ENCODE results near the gene PTPRB.

Gene PTPRB

GRCh38 chr12:70637303-70638085 is at the start of gene PTPRB:
Gene PTPRB (minus strand): TSS chr12:70637429. CDS start chr12:70637395, 34 bp downstream.
- no peak for DNase-seq

DNA sequence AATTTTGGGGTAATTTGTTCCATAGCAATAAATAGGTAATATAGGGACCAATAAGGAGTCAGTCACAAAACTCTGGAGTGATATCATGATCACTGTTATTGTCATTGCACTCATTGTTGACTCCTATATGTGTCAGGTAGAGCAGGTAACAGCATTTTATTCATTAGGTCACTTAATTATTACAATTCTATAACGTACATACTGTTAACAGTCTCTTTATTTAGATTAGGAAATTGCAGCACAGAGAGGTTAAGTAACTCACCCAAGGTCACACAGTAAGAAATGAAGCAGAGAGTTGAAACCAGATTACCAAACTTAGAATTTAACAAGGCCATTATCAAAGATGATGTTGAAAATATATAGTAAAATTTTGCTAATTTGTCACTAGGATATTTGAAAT is 49.7 kb upstream of the PTPRB start:
- DNase-seq, result no peak

- no peak for DNase-seq
These were observed 49.1 kb upstream of the PTPRB start for GRCh38 chr12:70686299-70686698.

GRCh38 chr12:70683976-70684375 is 46.7 kb upstream of the PTPRB start:
- no peak for DNase-seq

DNA sequence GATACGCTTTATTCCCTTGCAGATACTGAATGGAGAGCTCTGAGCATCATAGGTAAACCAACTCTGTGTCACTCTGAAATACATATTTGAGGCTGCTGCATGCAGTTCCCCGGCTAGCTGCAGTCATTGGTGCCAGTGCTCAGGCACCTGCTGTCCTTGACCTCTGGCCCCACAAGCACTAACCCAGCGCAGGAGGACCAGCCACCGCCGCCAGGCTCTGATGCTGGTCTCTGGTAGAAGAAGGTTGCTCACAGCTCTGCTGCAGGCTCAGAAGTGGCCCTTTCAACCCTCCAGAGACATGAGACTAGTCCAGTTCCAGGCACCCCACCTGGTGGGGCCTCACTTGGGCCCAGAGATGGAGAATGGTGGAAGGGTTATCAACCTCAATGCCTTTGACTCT is 34.5 kb upstream of the PTPRB start:
- no peak for DNase-seq

- no peak for DNase-seq
These were observed 33.7 kb upstream of the PTPRB start for GRCh38 chr12:70670948-70671347.

DNA sequence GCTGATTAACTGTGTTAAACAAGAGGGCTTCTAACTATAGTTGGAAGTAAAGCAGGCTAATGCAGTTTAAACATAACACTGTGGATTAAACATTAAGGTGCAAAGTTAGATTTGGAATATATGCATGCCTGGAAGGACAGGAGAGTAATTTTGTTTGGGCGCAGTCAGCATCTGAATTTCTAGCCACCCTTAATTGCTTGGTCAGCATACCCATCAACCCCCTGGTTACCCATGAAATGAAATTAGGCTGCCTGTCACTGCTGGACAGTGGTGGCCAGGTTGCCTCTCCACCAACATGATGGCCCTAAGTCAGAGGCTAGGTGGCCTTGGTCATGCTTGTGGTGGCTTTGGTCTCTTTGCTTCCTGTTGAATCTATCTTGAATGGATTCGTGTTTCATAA is 30.0 kb upstream of the PTPRB start:
- no peak for DNase-seq

- no peak for DNase-seq
These were observed 29.1 kb upstream of the PTPRB start for GRCh38 chr12:70666364-70666763.

DNA sequence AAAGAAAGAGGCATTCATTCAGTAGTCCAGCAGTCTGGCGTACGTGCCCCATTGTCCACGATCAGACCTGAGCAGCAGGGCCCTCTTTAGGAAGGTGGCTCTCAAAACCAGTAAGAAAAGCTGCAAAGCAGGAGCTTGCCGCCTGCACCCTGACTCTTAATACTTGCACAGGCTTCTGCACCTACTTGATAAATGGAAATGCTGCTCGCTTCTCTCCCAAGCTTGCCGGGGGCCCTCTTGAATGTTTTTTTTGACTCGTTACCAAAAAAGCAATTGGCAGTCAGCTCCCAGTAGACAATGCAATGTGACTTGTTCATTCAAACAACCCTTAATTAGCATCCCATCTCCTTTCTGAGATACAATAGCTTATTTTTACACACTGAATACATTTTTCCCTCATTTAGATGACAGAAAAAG is 27.2 kb upstream of the PTPRB start:
- DNase-seq, result no peak

- no peak for DNase-seq
These were observed 26.6 kb upstream of the PTPRB start for GRCh38 chr12:70663838-70664237.

- DNase-seq, result no peak
These were observed 24.4 kb upstream of the PTPRB start for GRCh38 chr12:70661466-70662161.

DNA sequence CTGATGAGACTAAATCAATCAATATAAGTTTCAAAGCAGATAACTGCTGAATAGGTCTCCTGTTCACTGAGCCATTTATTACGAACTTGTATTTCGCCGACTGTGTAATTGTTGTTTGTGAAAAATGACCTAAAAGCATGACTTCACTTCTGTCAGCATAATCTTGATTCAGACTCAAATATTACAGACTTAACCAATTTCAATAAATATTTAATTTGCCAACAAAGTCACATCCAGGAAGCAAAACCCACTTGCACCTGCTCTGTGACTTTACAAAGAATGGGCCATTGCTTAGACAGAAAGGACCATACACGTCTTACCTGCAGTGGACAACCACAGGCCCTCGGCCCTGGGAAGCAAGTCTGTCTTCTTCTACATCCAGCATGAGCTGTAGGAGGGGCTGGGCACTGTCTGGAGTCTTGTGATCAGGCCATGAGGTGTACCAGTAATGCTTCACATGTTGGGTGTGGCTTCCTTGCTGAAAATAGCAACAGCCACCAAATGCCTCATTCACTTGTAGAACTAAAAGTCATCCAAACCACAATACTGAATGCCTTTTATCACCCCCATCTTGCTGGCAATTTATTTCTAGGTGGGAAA is 23.5 kb upstream of the PTPRB start:
- peak; percentile 94 for DNase-seq

DNA sequence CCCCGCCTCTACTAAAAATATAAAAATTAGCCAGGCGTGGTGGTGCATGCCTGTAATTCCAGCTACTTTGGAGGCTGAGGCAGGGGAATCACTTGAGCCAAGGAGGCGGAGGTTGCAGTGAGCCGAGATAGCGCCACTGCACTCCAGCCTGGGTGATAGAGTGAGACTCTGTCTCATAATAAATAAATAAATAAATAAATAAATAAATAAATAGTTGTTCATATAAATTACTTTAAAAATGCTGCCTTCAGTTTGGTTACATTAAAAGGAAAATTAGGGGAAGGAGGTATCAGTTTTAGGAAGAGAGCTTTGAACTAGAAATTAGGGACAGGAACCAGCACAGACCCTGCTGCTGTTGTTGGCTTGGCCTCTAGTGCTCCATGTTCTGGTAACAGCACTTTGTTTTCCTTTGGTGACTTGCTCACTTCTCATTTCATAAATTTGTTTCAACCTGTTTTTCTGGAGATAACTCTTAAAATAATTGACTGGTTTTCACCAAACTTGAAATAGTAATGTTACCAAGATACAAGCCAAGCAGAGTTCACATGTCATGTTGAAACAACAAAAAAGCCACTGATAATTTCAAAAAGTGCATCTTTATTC is 22.9 kb upstream of the PTPRB start:
- DNase-seq, result no peak

DNA sequence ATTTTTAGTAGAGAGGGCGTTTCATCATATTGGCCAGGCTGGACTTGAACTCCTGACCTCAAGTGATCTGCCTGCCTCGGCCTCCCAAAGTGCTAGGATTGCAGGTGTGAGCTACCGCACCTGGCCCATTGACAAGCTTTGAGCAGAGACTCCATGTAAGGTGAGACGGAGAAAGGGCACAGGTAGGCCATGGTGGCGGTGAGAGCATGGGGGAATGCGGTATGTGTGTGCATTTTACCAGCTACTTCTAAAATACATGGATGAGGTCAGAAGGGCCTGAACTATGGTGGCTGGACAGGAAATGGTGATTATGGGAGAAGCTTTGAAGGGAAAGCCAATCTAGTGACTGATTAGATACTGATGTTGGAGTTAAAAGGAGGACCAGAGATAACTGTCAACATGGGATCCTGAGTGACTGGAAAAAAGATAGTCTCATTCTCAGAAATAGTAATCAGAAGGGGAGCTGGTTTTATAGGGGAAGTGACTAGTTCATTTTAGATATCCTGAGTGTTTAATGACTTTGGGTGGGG is 21.9 kb upstream of the PTPRB start:
- peak; percentile 35 for DNase-seq

DNA sequence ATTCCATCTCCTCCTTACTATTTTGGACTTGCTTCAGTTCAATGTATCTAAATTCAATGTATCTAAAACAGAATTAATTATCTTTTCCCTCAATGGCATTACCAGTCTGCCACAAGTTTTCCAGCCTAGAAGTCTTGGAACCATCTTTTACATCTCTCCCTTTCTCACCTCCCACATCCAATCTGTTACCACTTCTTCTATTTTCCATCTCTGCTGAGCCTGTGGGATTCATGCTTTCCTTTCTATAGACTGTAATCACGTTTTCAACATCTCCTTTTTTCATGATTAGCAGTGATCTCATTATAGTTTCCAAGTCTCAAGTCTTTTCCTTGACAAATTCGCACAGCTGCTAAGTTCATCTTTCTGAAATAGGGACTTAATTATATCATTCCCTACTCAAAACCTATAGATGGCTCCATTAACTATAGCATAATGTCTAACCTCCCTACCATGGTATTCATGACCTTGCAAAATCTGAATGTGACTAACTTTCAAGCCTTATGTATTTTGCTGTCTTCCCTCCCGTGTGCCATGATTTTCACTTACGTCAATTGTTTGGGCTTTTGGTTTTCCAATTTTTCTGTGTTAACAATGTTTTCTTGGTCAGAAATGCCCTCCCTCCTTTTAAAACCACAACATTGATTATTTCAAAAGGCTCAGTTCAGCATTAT is 20.5 kb upstream of the PTPRB start:
- no peak for DNase-seq

DNA sequence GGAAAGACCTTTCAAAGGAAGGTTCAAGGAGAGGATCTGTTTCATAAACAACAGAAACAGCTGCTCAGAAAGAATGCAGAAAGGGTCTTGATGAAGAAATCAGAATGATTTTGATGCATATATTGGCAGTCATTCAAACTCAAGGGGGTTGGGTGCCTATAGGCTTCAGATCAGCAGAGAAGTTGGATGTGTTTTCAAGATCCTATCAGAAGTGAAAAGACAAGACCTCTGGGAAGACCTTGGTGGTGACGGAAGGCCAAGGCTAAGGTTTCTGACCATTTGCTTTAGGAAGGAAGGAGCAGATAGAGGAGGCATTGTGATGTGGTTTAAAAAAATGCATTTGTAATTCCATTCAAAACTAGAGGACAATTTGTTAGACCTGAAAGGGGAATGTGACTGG is 15.2 kb upstream of the PTPRB start:
- DNase-seq, result no peak

DNA sequence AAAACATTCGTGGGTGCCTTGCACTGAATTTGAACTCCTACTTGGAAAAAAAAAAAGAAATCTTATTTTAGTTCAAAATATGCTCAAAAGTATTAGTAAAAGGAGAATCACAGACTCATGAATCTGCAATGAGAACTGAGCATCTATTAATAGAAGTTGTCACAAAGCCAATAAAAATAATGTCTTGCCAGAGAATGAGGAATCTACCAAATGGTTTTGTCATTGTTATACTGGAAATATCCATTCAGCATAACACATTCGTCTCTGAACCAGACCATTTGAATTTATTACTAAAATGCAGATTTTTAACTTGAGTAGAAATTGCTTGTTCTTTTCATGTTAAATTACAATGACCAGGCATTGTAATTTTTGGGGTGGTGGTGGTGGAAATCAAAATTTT is 11.6 kb upstream of the PTPRB start:
- no peak for DNase-seq

DNA sequence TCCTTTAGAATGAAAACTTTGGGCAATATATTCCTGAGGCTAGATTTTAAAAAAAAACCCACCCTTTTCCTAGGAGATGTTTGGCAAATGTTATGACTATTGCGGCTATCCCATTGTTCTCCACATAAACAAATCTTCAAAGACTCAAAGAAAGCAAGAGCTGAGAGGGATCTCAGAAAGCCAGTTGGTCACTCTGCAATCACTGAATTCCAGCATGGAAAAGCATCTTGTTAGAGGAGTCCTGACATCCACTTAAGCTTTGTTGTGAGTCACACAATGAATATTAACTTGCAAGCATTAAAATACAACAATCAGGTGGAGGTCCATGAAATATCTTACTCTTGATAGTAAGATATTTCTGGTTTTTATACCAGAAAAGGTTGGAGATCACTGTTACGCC is 11.0 kb upstream of the PTPRB start:
- DNase-seq, result no peak

DNA sequence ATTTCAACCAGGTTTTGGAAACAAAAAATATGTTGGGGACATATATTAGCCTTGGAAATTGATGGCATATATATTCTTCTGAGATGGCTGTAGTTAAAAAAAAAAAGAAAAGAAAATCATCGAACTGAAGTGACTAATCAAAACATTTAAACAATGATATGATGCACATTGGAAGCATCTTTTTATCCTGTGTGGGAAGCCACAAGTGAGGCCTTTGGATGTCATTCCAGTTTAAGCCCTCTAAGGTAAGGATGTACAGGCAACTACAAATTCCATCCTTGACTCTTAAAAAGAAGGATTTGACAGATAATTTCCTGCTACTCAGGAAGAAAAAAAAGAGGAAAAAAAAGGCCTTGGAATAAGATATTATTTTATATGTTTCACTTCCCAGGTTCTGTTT is 9.6 kb upstream of the PTPRB start:
- no peak for DNase-seq

GRCh38 chr12:70645494-70646317 is 8.5 kb upstream of the PTPRB start:
- peak; percentile 82 for DNase-seq

GRCh38 chr12:70644861-70645260 is 7.6 kb upstream of the PTPRB start:
- DNase-seq, result no peak

- no peak for DNase-seq
These were observed 6.7 kb upstream of the PTPRB start for GRCh38 chr12:70643939-70644338.
